Stomach (tissue), 4 donors: ENCODE measurements around the gene ELF5.

Experiments used
- CTCF ChIP-seq, 7 experiments: fragments of 450-650 bp in 4 of 7; fragments of 200-600 bp in 3 of 7; sonication (generic) in 3 of 7; IDR thresholded peaks; one replicate each; pipeline ENCODE4 v1.5.1; 2016 to 2019; ENCODE audit warnings: antibody characterized with exemption in 7 of 7, control low read depth in 2 of 7, mild to moderate bottlenecking in 1 of 7
- POLR2A ChIP-seq, 4 donors: fragments of 450-650 bp; IDR thresholded peaks; one replicate each; pipeline ENCODE4 v1.6.1; 2016; ENCODE audit warnings: antibody characterized with exemption in 4 of 4, control low read depth in 2 of 4, mild to moderate bottlenecking in 1 of 4, moderate library complexity in 1 of 4

GRCh38 chr11:34441814-34442213 is 71.8 kb downstream of the ELF5 start:
- TF ChIP-seq CTCF (IDR thresholded peaks at IDR 0.05) (no peak), POLR2A (IDR thresholded peaks at IDR 0.05) (no peak)
